Ureter (tissue), 1 donor: ENCODE results near the gene S100P. TPM values are rescaled to one million over a fixed set of nuclear protein-coding genes. Genes with fewer than 3 reads are reported as not detected.
A peak's percentile ranks its signal among the peaks of the same experiment; 100 is the strongest.
"Not testable (repeated sequence)": the region's sequence is repeated elsewhere in the genome, so short reads cannot be mapped to it uniquely, and the experiment has no call there.

Source experiments
- DNase-seq: peaks from one replicate; pipeline ENCODE4 v3.0.0-alpha.2; 2020; ENCODE audit warnings: low spot score
- total RNA-seq: library from RNA; stranded (reverse); gene quantifications from one replicate; pipeline ENCODE4 v1.2.4, GENCODE V29; 2023
- donor health status: DM: yes; HTN: yes; CAD: no.

The S100P gene
- total RNA-seq, 1 donor from 2014 or later, result 2,292 TPM

DNA sequence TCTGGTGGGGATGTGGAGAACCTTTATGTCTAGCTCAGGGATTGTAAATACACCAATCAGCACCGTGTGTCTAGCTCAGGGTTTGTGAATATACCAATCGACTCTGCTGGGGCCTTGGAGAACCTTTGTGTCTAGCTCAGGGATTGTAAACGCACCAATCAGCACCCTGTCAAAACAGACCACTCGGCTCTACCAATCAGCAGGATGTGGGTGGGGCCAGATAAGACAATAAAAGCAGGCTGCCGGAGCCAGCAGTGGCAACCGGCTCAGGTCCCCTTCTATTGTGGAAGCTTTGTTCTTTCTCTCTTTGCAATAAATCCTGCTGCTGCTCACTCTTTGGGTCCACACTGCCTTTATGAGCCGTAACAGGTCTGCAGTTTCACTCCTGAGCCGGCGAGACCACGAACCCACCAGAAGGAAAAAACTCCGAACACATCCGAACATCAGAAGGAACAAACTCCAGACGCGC is 20.5 kb upstream of the S100P start:
- DNase-seq, result not testable (repeated sequence)

DNA sequence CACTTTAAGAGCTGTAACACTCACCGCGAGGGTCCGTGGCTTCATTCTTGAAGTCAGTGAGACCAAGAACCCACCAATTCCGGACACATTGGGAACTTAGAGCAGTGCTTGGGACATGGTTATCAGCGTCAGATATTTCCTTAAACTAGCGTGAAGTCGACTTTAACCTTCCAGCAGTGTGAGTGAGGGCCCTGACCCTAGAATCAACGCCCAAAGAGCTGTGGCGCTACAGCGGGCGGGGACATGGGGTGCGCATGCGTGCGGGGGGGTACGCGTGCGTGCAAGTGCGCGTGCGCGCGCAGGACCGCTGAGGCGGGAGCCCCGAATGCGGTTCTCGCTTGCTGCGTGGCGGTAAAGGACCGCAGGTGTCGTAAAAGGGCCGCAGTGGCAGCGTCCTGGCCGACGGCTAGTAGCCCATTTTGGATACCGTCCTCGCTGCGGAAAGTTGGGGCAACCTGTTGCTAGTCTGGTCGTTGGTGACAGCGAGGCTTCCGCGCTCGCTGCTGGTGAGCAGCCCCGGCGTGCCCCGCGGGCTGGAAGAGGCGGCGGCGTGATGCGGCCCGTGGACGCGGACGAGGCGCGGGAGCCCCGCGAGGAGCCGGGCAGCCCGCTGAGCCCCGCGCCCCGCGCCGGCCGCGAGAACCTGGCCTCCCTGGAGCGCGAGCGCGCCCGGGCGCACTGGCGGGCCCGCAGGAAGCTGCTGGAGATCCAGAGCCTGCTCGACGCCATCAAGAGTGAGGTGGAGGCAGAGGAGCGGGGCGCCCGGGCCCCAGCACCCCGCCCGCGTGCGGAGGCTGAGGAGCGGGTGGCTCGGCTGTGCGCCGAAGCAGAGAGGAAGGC is 19.8 kb upstream of the S100P start:
- DNase-seq, result peak; percentile 95

DNA sequence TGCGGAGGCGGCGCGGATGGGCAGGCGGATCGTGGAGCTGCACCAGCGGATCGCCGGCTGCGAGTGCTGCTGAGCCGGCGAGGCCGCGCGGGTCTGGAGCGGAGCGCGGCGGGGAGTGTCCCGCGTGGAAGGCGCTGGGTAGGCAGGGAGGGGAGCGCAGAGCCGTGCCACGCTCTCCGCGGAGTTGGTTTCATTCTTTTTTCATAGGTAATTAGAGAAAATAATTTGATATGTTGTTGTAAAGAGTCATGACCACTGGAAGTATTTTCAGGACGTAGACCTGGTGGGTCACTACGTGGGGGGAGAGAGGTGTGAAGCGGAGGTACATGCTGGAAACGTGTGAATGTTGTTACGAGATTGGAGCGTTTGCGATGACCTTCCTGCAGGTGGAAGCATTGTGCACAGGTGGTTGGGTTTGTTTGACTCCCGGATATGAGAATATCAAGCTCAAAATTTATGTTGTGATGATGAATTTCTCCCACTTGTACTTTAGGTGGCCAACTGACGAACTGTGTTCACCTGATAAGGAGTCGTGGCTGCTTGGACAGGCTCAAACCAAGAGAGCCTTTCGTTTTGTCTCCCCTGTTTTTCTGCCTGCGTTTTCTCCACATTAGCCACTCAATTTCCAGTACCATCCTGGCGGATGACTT is 19.1 kb upstream of the S100P start:
- DNase-seq, result no peak

DNA sequence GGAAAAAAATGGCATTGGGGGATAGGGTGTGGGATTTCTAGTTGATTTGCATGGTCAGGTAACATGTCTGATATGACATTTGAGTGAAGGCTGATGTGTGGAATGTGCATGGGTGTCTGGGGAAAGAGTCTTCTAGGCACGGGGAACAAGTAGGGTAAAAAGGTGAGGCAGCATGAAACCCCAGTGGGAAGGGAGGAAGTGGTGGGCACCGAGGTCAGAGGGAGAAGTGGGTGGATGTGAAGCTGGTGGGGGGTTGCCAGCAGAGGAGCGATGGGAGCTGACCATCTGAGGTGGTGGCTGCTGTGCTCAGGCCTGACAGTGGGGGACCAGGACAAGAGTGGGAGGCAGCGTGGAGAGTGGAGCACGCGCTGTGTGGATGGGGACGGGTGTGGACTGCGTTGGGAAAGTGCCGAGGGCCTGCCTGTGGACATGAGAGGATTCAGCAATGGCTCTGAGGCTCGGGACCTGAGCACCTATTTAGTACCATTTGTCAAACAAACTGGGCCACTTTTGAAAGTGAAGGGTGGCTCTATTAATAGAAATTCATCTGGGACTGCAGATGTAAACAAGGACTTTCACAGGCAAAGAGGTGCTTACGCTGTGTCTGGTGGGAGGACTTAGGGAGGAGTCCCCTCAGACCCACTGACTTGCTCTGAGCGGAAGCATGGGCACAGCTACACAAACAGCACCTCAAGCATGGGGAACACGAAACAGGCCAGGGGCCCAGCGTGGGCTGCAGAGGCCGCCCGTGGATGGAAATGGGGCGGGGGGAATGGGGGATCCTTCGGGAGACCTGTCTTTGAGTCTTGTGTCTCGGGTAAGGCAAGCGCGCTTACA is 16.7 kb upstream of the S100P start:
- no peak for DNase-seq

DNA sequence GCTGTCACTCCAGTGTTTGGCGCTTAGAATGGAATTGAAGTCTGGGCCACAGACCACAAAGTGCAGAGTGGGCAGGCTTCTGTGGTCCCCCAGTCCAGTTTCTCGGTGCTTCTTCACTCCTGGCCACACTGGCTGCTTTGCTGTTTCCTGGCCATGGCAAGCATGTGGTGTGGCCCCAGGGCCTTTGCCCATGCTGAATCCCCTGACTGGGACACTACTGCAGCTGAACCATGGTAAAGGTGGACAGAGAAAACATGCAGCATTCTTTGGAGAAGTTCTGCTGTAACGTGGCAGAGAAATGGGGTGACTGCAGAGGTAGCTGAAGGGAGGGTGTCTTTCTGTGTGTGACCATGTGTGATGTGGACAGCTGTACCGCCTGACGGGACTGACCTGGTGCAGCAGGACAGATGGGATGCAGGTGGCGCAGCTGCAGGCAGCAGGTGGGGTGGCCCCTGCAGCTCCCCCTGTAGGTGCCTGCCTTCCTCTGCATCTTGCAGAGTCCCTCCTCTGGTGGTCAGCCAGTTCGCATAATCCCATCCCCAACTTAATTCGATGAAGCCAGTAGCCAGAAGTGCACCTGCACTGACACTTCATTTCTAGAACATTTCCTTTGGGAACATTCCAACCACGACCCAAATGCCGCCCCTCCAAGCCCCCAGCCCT is 13.2 kb upstream of the S100P start:
- no peak for DNase-seq

GRCh38 chr4:6681191-6681590 is 12.5 kb upstream of the S100P start:
- DNase-seq, result no peak

GRCh38 chr4:6682862-6683590 is 10.7 kb upstream of the S100P start:
- DNase-seq, result no peak

DNA sequence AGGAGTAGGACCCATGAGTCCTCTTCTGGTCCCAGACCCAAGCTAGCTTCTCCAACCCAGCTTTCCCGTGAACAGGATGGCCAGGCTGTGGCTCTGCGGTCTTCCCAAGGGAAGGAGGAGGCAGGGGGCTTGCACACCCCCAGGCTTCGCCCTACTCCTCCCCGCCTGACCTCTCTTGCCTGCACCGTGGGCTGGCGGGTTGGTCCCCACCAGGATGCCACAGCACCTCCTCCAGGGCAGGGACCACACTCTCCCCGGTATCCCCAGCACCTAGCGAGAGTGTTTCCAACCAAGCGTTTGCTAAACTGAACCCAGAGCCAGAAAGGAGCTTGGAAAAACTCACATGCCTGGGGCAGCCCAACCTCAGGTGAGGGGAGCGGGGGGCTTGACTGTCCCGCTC is 9.0 kb upstream of the S100P start:
- no peak for DNase-seq

DNA sequence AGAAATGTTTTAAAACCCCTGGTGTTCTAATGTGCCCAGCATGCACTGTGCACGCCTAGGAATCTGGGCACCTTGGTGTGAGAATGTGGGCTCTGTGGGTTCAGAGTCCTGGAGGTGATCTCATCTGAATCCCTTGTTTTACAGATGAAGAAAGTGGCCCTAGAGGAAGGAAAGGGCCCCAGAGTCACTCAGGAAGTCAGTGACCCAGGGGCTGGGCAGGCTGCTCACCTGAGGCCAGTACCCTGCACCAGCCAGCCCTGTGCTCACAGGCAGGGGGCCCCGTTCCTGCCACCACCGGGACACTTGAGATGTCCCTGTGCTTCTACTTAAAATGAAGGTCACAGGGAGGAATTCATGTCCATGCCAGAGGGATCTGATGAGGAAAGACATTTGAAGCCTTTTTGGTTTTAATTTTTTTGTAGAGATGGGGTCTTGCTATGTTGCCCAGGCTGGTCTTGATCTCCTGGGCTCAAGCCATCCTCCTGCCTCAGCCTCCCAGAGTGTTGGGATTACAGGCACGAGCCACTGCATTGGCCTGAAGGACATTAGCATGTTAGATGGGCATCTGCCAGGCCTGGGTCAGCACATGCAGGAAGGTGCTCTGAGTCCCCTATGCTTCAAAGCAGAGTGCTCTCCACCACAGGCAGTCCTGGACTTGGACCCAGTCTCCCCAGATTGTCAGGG is 7.4 kb upstream of the S100P start:
- no peak for DNase-seq

GRCh38 chr4:6687947-6688878 is 5.5 kb upstream of the S100P start:
- DNase-seq, result no peak

- peak; percentile 88 for DNase-seq
Measured at GRCh38 chr4:6688879-6689505, 4.7 kb upstream of the S100P start.

GRCh38 chr4:6689506-6689960 is 4.1 kb upstream of the S100P start:
- no peak for DNase-seq

DNA sequence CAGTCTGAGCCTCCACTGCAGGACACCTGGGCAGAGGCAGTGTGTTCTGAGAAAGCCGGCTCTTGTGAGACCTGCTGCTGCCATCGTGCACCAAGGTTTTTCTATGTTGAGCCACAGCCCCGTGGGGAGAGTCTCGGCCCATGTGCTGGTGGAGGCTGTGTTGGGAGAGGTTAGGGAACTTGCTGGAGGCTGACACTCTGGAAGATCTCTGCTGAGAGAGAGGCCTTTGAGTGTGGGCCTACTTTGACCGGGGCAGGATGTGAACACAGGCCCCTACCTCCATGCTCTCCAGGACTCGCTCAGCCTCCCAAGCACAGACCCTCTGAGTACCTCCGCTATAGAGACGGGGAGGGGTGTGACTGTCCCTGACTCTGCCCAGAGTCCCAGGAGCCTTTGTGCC is 1.3 kb upstream of the S100P start:
- no peak for DNase-seq

DNA sequence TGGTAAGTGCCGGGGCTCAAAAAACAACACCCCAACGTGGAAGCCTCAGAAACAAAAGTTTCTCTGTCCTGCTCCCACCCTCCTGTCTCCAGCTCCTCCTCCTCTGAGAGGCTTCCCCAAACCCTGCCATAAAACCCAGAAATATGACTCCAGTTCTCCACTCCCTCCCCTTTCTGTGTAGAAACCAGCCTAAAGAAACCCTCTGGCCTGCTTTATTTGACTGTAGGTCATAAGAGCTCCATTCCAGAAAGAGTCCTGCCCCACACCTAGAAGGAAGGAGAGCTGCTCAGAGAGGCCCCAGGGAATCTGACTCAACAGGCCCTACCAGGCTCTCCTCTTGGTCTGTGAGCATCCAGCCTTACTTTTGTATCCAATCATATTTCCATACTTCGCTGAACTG is 872 bp upstream of the S100P start:
- peak; percentile 70 for DNase-seq

- DNase-seq, result no peak
Measured at GRCh38 chr4:6694177-6694901, 661 bp downstream of the S100P start.

DNA sequence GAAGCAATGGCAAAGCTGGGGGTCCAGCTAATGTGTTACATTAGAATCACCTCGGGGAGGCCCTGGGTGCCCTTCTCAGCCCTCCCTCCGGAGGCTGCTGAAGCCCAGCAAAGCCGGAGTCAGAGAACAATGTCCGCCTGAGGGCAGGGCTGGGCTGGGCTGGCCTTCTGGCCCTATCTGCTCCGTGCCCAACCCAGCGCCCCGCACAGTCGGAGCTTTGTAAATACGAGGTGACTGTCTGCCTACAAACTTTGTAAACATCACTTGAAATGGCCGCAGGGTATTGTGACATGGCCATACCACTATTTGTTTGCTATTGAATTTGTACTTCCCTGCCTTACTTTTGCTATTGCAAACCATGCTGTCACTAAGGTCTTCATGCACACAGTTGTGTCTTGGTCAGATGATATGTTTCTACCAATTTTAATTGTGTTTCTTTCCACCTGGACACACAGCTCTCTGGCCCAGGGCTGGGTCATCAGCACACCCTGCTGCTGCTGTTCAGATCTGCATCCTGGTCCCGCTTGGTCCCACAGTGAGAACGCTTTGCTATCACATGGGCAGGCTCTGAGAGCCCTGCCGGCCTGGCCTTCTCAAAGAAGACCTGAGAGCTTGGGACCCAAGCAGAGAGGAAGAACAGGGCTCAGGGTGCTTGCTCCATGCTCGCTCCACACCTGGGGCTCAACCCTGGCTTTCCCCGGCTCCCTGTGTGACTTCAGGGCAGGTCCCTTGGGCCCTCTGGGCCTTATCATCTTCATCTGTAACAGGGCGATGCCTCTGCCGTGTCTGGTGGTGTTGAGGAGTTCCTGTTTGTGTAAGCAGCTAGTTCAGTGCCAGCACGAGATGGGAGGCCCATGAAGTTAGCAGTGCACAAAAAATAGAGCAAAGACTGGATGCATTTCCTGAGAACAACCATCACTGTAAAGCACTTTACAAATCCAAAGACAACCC is 2.3 kb downstream of the S100P start:
- peak; percentile 80 for DNase-seq

DNA sequence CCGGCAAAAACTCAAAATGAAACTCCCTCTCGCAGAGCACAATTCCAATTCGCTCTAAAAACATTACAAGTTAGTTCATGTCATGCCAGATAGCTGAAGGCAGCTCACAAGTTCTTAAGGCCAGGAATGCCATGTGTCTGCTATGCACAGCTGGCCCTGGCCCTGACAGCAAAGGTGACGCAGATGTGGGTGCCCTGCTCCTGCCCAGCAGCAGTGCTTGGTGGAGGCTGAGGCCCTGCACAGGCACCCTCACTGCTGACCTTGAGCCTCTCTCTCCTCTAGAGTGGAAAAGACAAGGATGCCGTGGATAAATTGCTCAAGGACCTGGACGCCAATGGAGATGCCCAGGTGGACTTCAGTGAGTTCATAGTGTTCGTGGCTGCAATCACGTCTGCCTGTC is 2.9 kb downstream of the S100P start:
- no peak for DNase-seq
